ENCODE measurements around the gene SELPLG.

SELPLG gene

DNA sequence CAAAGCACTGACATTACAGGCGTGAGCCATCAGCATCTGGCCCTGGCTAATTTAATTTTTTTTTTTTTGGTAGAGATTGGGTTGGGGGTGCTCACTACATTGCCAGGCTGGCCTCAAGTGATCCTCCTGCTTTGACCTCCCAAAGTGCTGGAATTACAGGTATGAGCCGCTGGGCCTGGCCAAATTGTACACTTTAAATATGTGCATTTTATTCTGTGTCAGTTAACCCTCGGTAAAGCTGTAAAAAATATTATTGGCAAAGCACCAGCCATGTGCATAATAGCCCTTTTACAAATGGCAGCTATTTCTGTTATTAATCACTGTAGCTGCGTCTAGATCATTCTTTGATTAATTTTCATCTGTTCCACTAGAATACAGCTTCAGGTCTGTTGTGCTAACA is 47.8 kb downstream of the SELPLG start:
- Histone ChIP-seq H3K27me3 (ENCODE audit: insufficient read depth, low read length) (no peaks in the 10 kb centered on the region), H3K4me1 (ENCODE audit: insufficient read depth, low read length) (peaks cover 7% of the 10 kb centered on the region), H3K36me3 (ENCODE audit: insufficient read depth, low read length) (no peaks in the 10 kb centered on the region), H3K4me3 (ENCODE audit: low read length) (no peak overlapping the region), H3K9me3 (ENCODE audit: low read length) (no peaks in the 10 kb centered on the region), H2AFZ (ENCODE audit: low read depth, low read length) (no peak overlapping the region)

DNA sequence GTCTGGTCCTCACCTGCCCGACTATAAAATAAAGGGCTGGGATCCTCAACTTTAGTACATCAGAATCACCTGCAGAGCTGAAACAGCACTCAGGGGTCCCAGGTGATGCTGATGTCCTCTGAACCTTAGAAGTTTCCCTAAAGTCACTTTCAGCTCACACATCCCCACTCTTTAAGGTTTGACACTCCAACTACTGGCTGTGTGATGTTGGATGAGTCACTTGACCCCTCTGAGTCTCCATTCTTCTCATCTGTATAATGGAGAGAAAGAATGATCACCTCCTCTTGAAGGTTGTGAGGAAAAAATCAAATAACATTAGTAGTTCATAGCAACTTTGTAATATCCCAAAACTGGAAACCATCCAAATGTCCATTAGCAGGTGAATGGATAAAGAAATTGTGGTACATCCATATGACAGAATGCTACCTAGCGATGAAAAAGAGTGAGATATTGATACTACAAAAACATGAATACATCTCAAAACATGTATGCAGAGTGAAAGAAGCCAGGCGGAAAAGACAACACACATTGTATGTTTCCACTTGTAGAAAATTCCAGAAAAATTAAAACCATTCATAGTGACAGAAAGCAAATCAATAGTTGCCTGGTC is 49.1 kb downstream of the SELPLG start:
- Histone ChIP-seq H3K4me3 (ENCODE audit: low read length) (no peak overlapping the region), H3K9me3 (ENCODE audit: low read length) (no peaks in the 10 kb centered on the region), H3K36me3 (ENCODE audit: insufficient read depth, low read length) (no peaks in the 10 kb centered on the region), H3K4me1 (ENCODE audit: insufficient read depth, low read length) (peaks cover 7% of the 10 kb centered on the region), H2AFZ (ENCODE audit: low read depth, low read length) (no peak overlapping the region), H3K27me3 (ENCODE audit: insufficient read depth, low read length) (no peaks in the 10 kb centered on the region)

DNA sequence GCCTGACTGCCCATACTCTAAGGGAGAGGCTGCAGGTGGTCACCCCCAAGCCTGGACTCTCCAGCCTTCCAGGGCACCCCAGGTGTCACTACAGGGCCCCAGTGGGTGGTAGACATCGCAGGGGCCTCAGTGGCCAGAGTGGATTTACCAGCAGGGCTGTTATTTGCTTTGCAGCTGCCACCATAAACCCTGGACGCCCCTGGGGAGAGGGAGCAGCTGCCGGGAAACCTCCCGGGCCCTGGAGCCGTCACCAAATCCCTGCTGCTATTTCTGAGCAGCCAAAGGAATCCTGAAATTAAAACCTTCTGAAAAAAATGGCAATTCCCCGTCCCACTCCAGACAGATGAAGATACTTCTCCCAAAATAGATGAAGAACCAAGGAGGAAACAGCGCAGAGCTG is 49.7 kb downstream of the SELPLG start:
- Histone ChIP-seq H3K4me1 (ENCODE audit: insufficient read depth, low read length) (peaks cover 3% of the 10 kb centered on the region), H3K4me3 (ENCODE audit: low read length) (no peak overlapping the region), H3K9me3 (ENCODE audit: low read length) (no peaks in the 10 kb centered on the region), H3K36me3 (ENCODE audit: insufficient read depth, low read length) (no peaks in the 10 kb centered on the region), H3K27me3 (ENCODE audit: insufficient read depth, low read length) (no peaks in the 10 kb centered on the region), H2AFZ (ENCODE audit: low read depth, low read length) (no peak overlapping the region)

DNA sequence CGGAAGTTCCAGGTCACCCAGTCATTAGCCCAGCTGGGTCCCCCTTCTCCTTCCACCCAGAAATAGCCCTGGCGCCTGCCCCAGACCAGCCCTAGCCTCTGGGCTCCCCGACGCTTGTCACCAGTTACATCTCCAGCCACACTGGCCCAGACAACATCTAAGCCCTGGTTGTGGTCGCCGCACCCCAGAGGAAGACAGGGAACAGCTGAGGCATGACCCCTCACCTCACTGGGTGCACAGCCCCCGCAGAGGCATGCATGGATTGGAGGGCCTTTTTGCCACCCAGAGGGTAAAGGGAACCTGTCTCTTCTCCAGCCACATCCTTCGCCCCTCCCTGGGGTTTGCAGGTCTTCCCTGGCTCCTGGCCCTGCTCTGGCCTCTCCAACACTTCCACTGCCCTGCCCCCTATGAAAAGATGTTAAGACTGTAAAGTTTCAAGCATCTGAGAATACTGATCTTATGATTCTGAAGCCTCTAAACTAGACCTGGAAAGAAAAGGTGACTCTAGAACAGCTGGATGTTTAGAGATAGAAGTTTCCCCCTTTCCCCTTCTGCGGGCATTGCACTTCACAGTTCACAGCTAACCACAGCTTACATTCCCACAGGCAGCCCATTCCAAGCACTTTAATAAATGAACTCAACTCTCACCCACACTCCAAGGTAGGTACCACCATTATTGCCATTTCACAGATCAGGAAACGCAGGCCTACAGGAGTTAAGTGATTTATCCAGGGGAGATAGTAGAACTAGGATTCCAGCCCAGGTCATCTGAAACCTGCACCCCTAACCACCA is 50.5 kb downstream of the SELPLG start:
- Histone ChIP-seq H3K27me3 (ENCODE audit: insufficient read depth, low read length) (no peaks in the 10 kb centered on the region), H3K4me1 (ENCODE audit: insufficient read depth, low read length) (no peaks in the 10 kb centered on the region), H3K4me3 (ENCODE audit: low read length) (no peak overlapping the region), H2AFZ (ENCODE audit: low read depth, low read length) (no peak overlapping the region), H3K9me3 (ENCODE audit: low read length) (peaks cover 2% of the 10 kb centered on the region), H3K36me3 (ENCODE audit: insufficient read depth, low read length) (no peaks in the 10 kb centered on the region)

DNA sequence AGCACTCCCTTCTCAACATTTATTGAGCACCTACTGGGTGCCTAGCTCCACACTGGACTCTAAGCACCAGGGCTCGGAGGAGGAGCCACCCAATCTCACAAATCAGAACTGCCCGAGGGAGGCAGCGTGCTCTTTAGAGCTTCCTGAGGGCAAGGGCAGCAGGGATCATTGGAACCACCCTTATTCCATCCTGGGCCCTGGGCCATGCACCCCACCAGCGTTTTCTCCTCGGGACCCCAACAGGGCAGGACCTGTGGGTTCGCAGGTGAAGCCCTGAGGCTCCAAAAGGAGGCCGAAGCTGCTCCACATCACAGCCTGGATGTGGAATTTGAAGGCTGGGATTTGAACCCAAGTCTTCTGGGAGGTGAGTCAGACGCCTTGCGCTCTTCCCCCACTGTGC is 51.2 kb downstream of the SELPLG start:
- Histone ChIP-seq H3K36me3 (ENCODE audit: insufficient read depth, low read length) (no peaks in the 10 kb centered on the region), H3K4me3 (ENCODE audit: low read length) (no peak overlapping the region), H3K4me1 (ENCODE audit: insufficient read depth, low read length) (no peaks in the 10 kb centered on the region), H3K27me3 (ENCODE audit: insufficient read depth, low read length) (no peaks in the 10 kb centered on the region), H3K9me3 (ENCODE audit: low read length) (peaks cover 2% of the 10 kb centered on the region), H2AFZ (ENCODE audit: low read depth, low read length) (no peak overlapping the region)

DNA sequence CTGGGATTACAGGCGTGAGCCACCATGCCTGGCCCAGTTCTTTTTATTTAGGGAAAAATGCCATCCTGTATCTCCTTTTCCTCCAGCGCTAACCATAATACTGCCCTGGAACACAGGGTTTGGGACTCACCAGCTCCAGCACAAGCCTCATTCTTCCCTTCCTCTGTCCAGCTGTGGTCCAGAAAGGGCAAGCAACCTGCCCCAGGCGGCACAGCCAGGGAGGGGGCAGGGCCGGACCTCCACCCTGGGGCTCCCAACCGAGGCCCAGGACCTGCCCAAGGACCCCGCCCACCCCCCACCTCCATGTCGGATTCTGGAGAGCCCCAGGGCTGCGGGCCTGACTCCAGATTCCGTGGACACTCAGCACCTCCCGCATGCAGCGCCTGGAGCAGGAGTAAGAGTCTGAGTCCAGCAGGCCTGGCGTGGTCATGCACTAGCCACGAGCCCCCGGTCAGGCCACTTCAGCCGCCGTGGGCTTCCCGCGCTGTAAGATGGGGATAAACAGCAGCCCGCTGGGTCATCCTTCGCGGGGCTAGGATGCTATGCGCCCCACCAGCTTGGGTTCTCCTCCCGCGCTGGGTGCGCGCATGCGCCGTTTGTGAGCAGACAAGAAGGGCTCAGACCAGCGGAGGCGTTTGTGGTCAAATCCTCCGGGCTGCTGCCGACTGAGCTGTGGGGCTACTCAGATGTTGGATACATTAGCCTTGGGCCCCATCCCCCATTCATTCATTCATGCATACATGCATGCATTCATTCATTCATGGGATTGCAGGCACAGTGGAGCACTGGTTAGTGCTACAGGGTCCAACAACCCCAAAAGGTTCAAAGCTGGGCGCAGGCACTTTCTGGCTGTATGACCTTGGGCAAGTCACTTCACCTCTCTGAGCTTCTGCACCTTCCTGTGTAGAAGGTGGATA is 52.1 kb downstream of the SELPLG start:
- no peaks in the 10 kb centered on the region for H3K4me1 ChIP-seq (ENCODE audit: insufficient read depth, low read length)
- no peaks in the 10 kb centered on the region for H3K36me3 ChIP-seq (ENCODE audit: insufficient read depth, low read length)
- no peak overlapping the region for H3K4me3 ChIP-seq (ENCODE audit: low read length)

DNA sequence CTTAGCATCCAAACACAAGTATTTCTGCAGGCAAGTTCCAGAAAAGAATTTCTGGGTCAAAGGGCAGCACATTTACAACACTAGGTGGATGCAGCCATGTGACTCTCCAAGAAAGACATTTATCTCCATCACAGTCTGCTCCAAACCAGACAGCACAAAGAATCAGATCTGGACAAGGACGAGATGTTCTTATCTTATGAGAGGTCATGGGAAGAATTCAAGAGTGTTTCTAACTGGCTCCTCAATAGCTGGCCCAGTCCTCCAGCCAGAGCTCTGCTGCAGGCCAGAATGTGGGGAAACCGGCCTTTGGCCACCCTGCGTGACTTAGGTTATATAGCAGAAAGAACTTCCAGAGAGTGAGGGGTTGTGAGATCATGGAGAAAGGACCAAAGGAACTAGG is 53.2 kb downstream of the SELPLG start:
- H3K36me3 ChIP-seq (ENCODE audit: insufficient read depth, low read length): no peaks in the 10 kb centered on the region
- no peak overlapping the region for H3K4me3 ChIP-seq (ENCODE audit: low read length)
- no peaks in the 10 kb centered on the region for H3K27me3 ChIP-seq (ENCODE audit: insufficient read depth, low read length)
- peaks cover 2% of the 10 kb centered on the region for H3K9me3 ChIP-seq (ENCODE audit: low read length)
- no peak overlapping the region for H2AFZ ChIP-seq (ENCODE audit: low read depth, low read length)
- H3K4me1 ChIP-seq (ENCODE audit: insufficient read depth, low read length): no peaks in the 10 kb centered on the region

More for the DNA sequence above, 52.1 kb downstream of the SELPLG start:
- peaks cover 2% of the 10 kb centered on the region for H3K9me3 ChIP-seq (ENCODE audit: low read length)
- H3K27me3 ChIP-seq (ENCODE audit: insufficient read depth, low read length): no peaks in the 10 kb centered on the region
- H2AFZ ChIP-seq (ENCODE audit: low read depth, low read length): no peak overlapping the region

DNA sequence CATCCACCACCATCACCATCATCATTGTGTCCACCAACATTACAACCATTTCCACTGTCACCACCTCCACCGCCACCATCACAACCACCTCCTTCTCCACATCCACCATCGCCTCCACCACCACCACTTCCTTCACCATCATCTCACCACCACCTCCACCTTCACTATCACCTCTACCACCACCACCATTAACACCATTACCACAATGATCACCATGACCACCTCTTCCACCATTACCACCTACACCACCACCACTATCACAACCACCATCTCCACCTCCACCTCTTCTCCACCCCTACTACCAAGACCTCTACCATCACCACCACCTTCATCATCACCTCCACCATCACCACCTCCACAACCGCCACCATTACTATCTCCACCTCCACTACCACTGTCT is 54.9 kb downstream of the SELPLG start:
- Histone ChIP-seq H3K27me3 (ENCODE audit: insufficient read depth, low read length) (no peaks in the 10 kb centered on the region), H3K4me3 (ENCODE audit: low read length) (no peak overlapping the region), H2AFZ (ENCODE audit: low read depth, low read length) (no peak overlapping the region), H3K4me1 (ENCODE audit: insufficient read depth, low read length) (no peaks in the 10 kb centered on the region), H3K9me3 (ENCODE audit: low read length) (peaks cover 2% of the 10 kb centered on the region), H3K36me3 (ENCODE audit: insufficient read depth, low read length) (no peaks in the 10 kb centered on the region)

DNA sequence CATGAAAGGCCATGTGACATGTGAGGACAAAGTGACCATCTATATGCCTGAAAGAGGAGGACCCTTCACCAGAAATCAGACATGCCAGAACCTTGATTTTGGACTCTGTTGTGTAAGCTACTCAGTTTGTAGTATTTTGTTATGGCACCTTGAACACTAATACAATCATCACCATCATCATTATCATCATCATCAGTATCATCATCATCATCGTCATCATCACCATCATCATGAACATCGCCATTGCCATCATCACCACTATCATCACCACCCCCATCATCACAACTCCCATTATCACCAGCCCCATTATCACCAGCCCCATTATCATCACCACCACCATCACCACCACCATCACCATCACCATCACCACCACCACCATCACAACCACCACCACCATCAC is 55.4 kb downstream of the SELPLG start:
- Histone ChIP-seq H3K36me3 (ENCODE audit: insufficient read depth, low read length) (no peaks in the 10 kb centered on the region), H3K4me1 (ENCODE audit: insufficient read depth, low read length) (no peaks in the 10 kb centered on the region), H3K4me3 (ENCODE audit: low read length) (no peak overlapping the region), H3K27me3 (ENCODE audit: insufficient read depth, low read length) (no peaks in the 10 kb centered on the region), H2AFZ (ENCODE audit: low read depth, low read length) (no peak overlapping the region), H3K9me3 (ENCODE audit: low read length) (peaks cover 2% of the 10 kb centered on the region)

DNA sequence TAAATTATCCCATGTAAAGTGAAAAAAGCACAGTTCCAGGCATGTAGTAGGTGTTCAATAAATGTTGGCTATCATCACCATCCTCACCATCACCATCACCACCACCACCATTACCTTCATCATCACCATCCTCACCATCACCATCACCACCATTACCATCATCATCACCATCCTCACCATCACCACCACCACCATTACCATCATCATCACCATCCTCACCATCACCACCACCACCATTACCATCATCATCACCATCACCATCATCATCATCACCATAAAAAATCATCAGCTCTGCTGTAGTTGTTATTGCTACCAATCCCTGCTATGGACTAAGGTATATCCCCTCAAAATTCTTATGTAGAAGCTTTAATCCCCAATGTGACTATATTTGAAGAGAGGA is 56.2 kb downstream of the SELPLG start:
- Histone ChIP-seq H3K36me3 (ENCODE audit: insufficient read depth, low read length) (no peaks in the 10 kb centered on the region), H3K9me3 (ENCODE audit: low read length) (peaks cover 2% of the 10 kb centered on the region), H2AFZ (ENCODE audit: low read depth, low read length) (no peak overlapping the region), H3K4me1 (ENCODE audit: insufficient read depth, low read length) (no peaks in the 10 kb centered on the region), H3K4me3 (ENCODE audit: low read length) (no peak overlapping the region), H3K27me3 (ENCODE audit: insufficient read depth, low read length) (no peaks in the 10 kb centered on the region)

DNA sequence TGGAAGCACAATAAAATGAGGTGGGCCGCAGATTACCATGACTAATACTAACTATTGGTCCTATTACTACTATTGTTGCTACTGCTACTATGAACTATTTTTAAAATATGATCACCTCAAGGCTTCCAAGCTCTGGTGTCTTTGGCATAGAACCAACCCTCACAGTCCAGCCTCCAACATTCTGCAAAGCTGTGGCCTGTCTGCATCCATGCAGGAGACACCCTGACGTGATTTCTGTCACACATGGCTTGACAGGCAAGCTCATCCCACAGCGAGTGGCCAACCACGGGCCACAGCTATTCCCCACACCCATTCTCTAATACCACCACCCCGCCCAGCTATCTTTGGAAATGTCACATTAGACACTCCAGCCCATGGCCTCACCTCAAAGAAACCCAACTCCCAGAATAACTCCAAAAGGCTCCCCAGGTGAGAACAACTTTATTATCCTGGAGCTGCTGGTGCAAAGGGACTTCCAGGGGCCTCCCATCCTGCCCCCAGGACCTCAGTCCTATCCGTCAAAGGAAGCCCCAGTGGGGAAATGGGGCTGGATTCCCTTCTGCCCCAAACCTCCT is 56.9 kb downstream of the SELPLG start:
- H3K4me1 ChIP-seq (ENCODE audit: insufficient read depth, low read length): no peaks in the 10 kb centered on the region
- peaks cover 2% of the 10 kb centered on the region for H3K9me3 ChIP-seq (ENCODE audit: low read length)
- H2AFZ ChIP-seq (ENCODE audit: low read depth, low read length): no peak overlapping the region
- H3K36me3 ChIP-seq (ENCODE audit: insufficient read depth, low read length): no peaks in the 10 kb centered on the region
- H3K4me3 ChIP-seq (ENCODE audit: low read length): no peak overlapping the region
- no peaks in the 10 kb centered on the region for H3K27me3 ChIP-seq (ENCODE audit: insufficient read depth, low read length)

DNA sequence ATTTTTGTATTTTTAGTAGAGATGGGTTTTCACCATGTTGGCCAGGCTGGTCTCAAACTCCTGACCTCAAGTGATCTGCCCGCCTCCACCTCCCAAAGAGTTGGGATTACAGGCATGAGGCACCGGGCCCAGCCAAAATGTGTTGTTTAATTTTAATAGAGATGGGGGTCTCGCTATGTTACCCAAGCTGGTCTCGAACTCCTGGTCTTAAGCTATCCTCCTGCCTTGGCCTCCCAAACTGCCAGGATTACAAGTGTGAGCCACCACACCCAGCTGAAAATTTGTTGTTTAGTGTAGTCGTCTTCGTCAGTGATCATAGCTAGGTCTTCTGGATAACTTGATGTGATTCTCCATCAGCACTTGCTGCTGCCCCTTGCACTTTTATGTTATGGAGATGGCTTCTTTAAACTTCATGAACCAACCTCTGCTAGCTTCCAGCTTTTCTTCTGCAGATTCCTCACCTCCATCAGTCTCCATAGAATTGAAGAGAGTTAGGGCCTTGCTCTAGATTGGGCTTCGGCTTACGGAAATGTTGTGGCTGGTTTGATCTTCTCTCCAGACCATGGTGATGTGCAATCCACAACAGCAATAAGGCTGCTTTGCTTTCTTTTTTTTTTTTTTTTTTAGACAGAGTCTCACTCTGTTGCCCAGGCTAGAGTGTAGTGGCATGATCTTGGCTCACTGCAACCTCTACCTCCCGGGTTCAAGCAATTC is 58.3 kb downstream of the SELPLG start:
- Histone ChIP-seq H3K9me3 (ENCODE audit: low read length) (peaks cover 2% of the 10 kb centered on the region), H2AFZ (ENCODE audit: low read depth, low read length) (no peak overlapping the region), H3K4me1 (ENCODE audit: insufficient read depth, low read length) (no peaks in the 10 kb centered on the region), H3K36me3 (ENCODE audit: insufficient read depth, low read length) (no peaks in the 10 kb centered on the region), H3K4me3 (ENCODE audit: low read length) (no peak overlapping the region), H3K27me3 (ENCODE audit: insufficient read depth, low read length) (no peaks in the 10 kb centered on the region)

All from neuron (in vitro differentiated cells).